B cell (primary cell): Measurements from ENCODE around the gene CDK4.

Source experiments
- CTCF ChIP-seq: fragments of 200-600 bp; IDR thresholded peaks from one replicate; pipeline ENCODE4 v1.8.0; 2022; ENCODE audit warnings: antibody characterized with exemption, mild to moderate bottlenecking
- EZH2 ChIP-seq: IDR thresholded peaks from 2 replicates; pipeline ENCODE4 v1.6.1; 2012; ENCODE audit warnings: borderline replicate concordance, low read depth, mild to moderate bottlenecking, moderate library complexity, low read length; ENCODE audit not compliant: insufficient read depth, poor library complexity, severe bottlenecking

GRCh38 chr12:57712701-57713100, 39.4 kb downstream of the CDK4 start:
- TF ChIP-seq CTCF: no peak
- TF ChIP-seq EZH2: no peak
